ENCODE data around the gene CD4.

DNA sequence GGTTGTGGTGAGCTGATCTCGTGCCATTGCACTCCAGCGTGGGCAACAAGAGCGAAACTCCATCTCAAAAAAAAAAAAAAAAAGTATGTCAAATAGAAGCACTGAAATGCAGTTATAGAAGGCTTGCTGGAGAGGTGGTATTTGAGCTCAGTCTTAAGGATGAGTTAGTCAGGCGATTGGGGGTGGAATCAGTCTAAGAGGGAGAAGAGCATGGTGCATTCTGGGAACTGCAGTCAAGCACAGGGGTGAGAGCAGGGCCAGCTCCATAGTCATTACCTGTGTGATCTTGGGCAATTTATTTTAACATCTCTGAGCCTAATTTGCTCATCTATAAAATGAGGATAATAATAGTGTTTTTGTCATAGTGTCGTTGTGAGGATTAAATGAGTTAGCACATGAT is 45.5 kb downstream of the CD4 start:
- TF ChIP-seq, protein P1, sequence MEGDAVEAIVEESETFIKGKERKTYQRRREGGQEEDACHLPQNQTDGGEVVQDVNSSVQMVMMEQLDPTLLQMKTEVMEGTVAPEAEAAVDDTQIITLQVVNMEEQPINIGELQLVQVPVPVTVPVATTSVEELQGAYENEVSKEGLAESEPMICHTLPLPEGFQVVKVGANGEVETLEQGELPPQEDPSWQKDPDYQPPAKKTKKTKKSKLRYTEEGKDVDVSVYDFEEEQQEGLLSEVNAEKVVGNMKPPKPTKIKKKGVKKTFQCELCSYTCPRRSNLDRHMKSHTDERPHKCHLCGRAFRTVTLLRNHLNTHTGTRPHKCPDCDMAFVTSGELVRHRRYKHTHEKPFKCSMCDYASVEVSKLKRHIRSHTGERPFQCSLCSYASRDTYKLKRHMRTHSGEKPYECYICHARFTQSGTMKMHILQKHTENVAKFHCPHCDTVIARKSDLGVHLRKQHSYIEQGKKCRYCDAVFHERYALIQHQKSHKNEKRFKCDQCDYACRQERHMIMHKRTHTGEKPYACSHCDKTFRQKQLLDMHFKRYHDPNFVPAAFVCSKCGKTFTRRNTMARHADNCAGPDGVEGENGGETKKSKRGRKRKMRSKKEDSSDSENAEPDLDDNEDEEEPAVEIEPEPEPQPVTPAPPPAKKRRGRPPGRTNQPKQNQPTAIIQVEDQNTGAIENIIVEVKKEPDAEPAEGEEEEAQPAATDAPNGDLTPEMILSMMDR (IDR thresholded peaks at IDR 0.05; ENCODE audit: extremely low read depth in 1 of 2, insufficient read depth in 1 of 2, low read depth in 1 of 2, low read length in 2 of 2) = no peak
- TF ChIP-seq GATA2 (IDR thresholded peaks at IDR 0.05; ENCODE audit: insufficient read depth, insufficient read length, low read depth, low read length) (no peak), MYC (IDR thresholded peaks at IDR 0.05; ENCODE audit: low read depth, low read length) (no peak), POLR2A (IDR thresholded peaks at IDR 0.05; ENCODE audit: low read depth, low read length) (no peak), POLR2AphosphoS5 (IDR thresholded peaks at IDR 0.05; ENCODE audit: insufficient read depth, low read depth, low read length) (no peak), EZH2 (IDR thresholded peaks at IDR 0.05; ENCODE audit: borderline replicate concordance, low read depth, low read length, severe bottlenecking) (no peak), JUN (IDR thresholded peaks at IDR 0.05; ENCODE audit: borderline replicate concordance, insufficient read depth, insufficient read length, low read depth) (no peak), FOS (IDR thresholded peaks at IDR 0.05; ENCODE audit: borderline replicate concordance, insufficient read depth, low read length) (no peak)
